Epithelial cell of umbilical artery (primary cell): Measurements from ENCODE around the gene PPP1R7. TPM values are rescaled to one million over a fixed set of nuclear protein-coding genes. Genes with fewer than 3 reads are reported as not detected.

Source experiments
- total RNA-seq: library from RNA; depleted of rRNA; stranded (reverse); fragments of >200 nt; gene quantifications from 2 replicates; pipeline ENCODE4 v1.2.3, GENCODE V29; 2014

The PPP1R7 gene
- total RNA-seq = 43.5 and 71.7 TPM in 2 replicates

DNA sequence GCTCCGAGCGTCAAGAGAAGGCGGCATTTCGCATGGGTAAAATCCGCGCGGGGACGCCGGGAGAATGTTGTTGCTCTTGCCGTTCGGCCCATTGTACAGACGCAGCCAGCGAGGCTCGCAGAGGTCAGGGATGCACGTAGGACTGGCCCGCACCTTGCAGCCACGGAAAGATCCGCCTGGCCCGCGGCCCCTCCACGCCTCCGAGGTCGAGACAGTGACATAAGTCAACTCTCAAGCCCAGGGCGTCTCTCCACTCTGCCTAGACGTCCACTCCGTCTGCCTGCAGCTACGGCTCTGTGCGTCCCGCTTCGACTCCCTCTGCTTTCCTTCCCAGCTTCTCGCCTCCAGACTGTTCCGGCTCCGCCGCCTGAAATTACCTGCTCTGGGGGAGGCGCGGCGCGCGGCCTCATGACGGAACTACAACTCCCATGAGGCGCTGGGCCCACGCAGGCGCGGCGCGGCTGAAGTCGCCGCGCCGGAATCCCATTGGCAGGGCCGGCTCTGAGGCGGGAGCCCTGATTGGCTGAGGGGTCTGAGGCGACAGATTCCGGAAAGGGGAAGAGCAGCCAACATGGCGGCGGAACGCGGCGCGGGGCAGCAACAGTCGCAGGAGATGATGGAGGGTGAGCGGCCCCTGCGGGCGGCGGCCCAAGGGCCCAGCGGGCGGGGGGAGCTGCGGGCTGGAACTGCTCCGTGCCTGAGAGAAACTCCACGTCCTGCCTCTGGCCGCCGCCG lies at the start of gene PPP1R7:
TSS of gene PPP1R7 (plus strand) at position 543 of the 735 bp plus-strand sequence. CDS start at position 572, 29 bp downstream.

DNA sequence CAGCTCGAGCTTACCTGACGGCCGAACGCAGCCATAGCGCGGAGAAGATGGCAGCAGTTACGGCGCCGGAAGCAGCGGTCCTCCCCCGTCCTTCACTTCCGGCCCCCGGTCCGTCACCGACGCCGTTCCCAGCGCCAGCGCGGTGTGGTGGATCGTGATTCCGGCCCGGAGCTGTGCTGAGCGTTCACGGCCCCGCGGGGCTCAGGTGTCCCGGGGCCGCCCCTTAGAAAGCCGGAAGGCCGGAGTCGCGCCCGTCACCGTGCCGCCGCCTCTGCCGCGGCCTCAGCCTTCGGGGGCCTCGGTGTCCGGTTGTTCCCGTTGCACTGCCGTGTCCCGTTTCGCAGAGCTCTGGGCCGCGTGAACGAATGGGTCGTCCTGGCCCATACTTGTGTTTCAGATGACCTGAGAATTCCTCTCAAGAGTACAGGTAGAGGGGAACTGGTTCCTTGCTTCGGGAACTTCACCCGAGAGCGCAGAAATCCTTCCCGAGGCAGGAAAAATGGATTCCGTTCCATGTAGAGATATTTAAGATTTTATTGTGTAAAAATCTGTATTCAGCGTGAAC lies 47.9 kb upstream of the PPP1R7 start, which contains the start of gene MTERF4:
TSS of gene MTERF4 (minus strand) at position 49 of the 565 bp plus-strand sequence. CDS start at position 35, 14 bp downstream.

GRCh38 chr2:241148891-241149674 lies 1.2 kb upstream of the PPP1R7 start, which contains the start of gene PASK:
Gene PASK, minus strand, starts transcription at chr2:241149472. Its CDS starts 6,440 bp downstream, at chr2:241143032.

GRCh38 chr2:241188361-241189092 lies 38.3 kb downstream of the PPP1R7 start, which contains the start of gene ANO7:
Gene ANO7, plus strand, starts transcription at chr2:241188677. Its CDS starts 1,387 bp downstream, at chr2:241190064.

Other genes with a start within 250 kb of the PPP1R7 start
- gene CROCC2, start 244.1 kb upstream of the PPP1R7 start, total RNA-seq = not detected in 2 replicates
- 4.0 and 6.2 TPM in 2 replicates for gene SNED1, start 151.8 kb upstream of the PPP1R7 start, total RNA-seq
- 23.4 and 37.4 TPM in 2 replicates for gene MTERF4, start 48.2 kb upstream of the PPP1R7 start, total RNA-seq
- 6.2 TPM in 2 replicates for gene PASK, start 995 bp upstream of the PPP1R7 start, total RNA-seq
- gene ANO7, start 38.2 kb downstream of the PPP1R7 start, total RNA-seq = 0.15 and 0.65 TPM in 2 replicates
- 480 and 682 TPM in 2 replicates for gene HDLBP, start 165.2 kb downstream of the PPP1R7 start, total RNA-seq
- 438 and 487 TPM in 2 replicates for gene SEPTIN2, start 165.5 kb downstream of the PPP1R7 start, total RNA-seq
- 29.6 and 31.3 TPM in 2 replicates for gene FARP2, start 205.8 kb downstream of the PPP1R7 start, total RNA-seq